A673 (cell line): ENCODE results near the gene TLE4. TPM values are rescaled to one million over a fixed set of nuclear protein-coding genes. Genes with fewer than 3 reads are reported as not detected.

Source experiments
- BruUV-seq: library from RNA; stranded (reverse); fragments of 400-500 nt; replicated peaks from 2 replicates; lab custom pipeline; 2021; lab: Mats Ljungman, UMichigan
- CTCF ChIA-PET: fragments of 300-600 bp; sonication (Branson Sonifier 250); formaldehyde crosslinking; loops from one replicate; lab custom pipeline; 2022; ENCODE audit warnings: antibody characterized with exemption; lab: Charles Lee
- POLR2A ChIA-PET: fragments of 300-600 bp; sonication (Branson Sonifier 250); formaldehyde crosslinking; loops from one replicate; lab custom pipeline; 2022; ENCODE audit warnings: antibody characterized with exemption; ENCODE audit not compliant: low non-redundant PET; lab: Charles Lee
- DNase-seq: peaks from one replicate; pipeline ENCODE4 v3.0.0-alpha.2; 2015; ENCODE audit warnings: low spot score
- H3K27ac ChIP-seq: fragments of 200-600 bp; sonication (generic); 2 replicates; pipeline ENCODE4 v1.5.1; 2016; ENCODE audit warnings: mixed run types, low read depth, mild to moderate bottlenecking, mixed read lengths, antibody characterized with exemption, low read length; ENCODE audit not compliant: poor library complexity, severe bottlenecking
- H3K27me3 ChIP-seq: fragments of 200-600 bp; sonication (generic); replicated peaks from 2 replicates; pipeline ENCODE4 v1.6.1; 2017; ENCODE audit warnings: mixed run types, low read depth, mild to moderate bottlenecking, mixed read lengths, antibody characterized with exemption, low read length; ENCODE audit not compliant: insufficient read depth, poor library complexity
- H3K36me3 ChIP-seq: fragments of 200-600 bp; sonication (generic); 2 replicates; pipeline ENCODE4 v1.6.1; 2016; ENCODE audit warnings: mixed run types, mild to moderate bottlenecking, mixed read lengths, antibody characterized with exemption, low read length; ENCODE audit not compliant: insufficient read depth, poor library complexity, severe bottlenecking
- H3K4me1 ChIP-seq: fragments of 200-600 bp; sonication (generic); 2 replicates; pipeline ENCODE4 v1.6.1; 2017; ENCODE audit warnings: mixed run types, mild to moderate bottlenecking, mixed read lengths, antibody characterized with exemption, low read length; ENCODE audit not compliant: insufficient read depth, poor library complexity, severe bottlenecking
- H3K4me3 ChIP-seq: fragments of 200-600 bp; sonication (generic); 2 replicates; pipeline ENCODE4 v1.5.1; 2016; ENCODE audit warnings: low read depth, mixed run types, mild to moderate bottlenecking, mixed read lengths, low read length; ENCODE audit not compliant: poor library complexity, severe bottlenecking
- H3K9me3 ChIP-seq: fragments of 200-600 bp; sonication (generic); 2 replicates; pipeline ENCODE4 v1.6.1; 2016; ENCODE audit warnings: mixed run types, low read depth, mild to moderate bottlenecking, mixed read lengths, antibody characterized with exemption, low read length; ENCODE audit not compliant: poor library complexity, severe bottlenecking
- CTCF ChIP-seq: fragments of 300-800, 200-600 bp; sonication (generic); conservative IDR thresholded peaks from 2 replicates; pipeline ENCODE4 v1.5.1; 2017; ENCODE audit warnings: low read depth, mild to moderate bottlenecking, antibody characterized with exemption, low read length, moderate library complexity, mixed read lengths
- EZH2 ChIP-seq: fragments of 200-600 bp; sonication (generic); IDR thresholded peaks from 2 replicates; pipeline ENCODE4 v1.6.1; 2017; ENCODE audit warnings: borderline replicate concordance, low read depth, mild to moderate bottlenecking, mixed read lengths, antibody characterized with exemption, low read length; ENCODE audit not compliant: poor library complexity, severe bottlenecking
- intact Hi-C: fragments of 100-400 bp; cut with micrococcal nuclease; formaldehyde crosslinking; loops from one replicate; pipeline ENCODE4 v1.10.0; 2022; ENCODE audit not compliant: unreplicated experiment
- total RNA-seq: library from RNA; stranded (reverse); gene quantifications from 2 replicates; pipeline ENCODE4 v1.2.3, GENCODE V29; 2021

The TLE4 gene
- total RNA-seq, 1 experiment from 2014 or later = 21.3 TPM

- Histone ChIP-seq H3K36me3 (no peaks in the 10 kb centered on the region), H3K4me3 (no peak overlapping the region), H3K27me3 (no peaks in the 10 kb centered on the region), H3K9me3 (no peaks in the 10 kb centered on the region), H3K4me1 (peaks cover 11% of the 10 kb centered on the region), H3K27ac (no peak overlapping the region)
- no TSS peak for BruUV-seq
- TF ChIP-seq EZH2 (no peak), CTCF (no peak)
- POLR2A ChIA-PET = no interaction called here
- intact Hi-C loops = no loop called here
- CTCF ChIA-PET = no interaction called here
- DNase-seq = no peak
Observed at GRCh38 chr9:79580055-79580454, 8.3 kb downstream of the TLE4 start.

GRCh38 chr9:79581388-79581787 is 9.6 kb downstream of the TLE4 start:
- no peak for DNase-seq
- H3K4me1 ChIP-seq = peaks cover 11% of the 10 kb centered on the region
- no peak for TF ChIP-seq EZH2
- TF ChIP-seq CTCF = no peak
- no peaks in the 10 kb centered on the region for H3K36me3 ChIP-seq
- H3K27ac ChIP-seq = no peak overlapping the region
- H3K9me3 ChIP-seq = no peaks in the 10 kb centered on the region
- H3K27me3 ChIP-seq = no peaks in the 10 kb centered on the region
- intact Hi-C loops = no loop called here
- ChIA-PET CTCF (interaction anchor here (0.6 kb wide), 1 partner anchor 50 kb away, joined by 3 read pairs; no protein-coding TSS in a partner anchor), POLR2A (interaction anchor here (0.7 kb wide), 1 partner anchor 43 kb away, joined by 3 read pairs; no protein-coding TSS in a partner anchor)
- H3K4me3 ChIP-seq = no peak overlapping the region
- no TSS peak for BruUV-seq

- intact Hi-C loops = no loop called here
- H3K27ac ChIP-seq = no peak overlapping the region
- peaks cover 11% of the 10 kb centered on the region for H3K4me1 ChIP-seq
- H3K4me3 ChIP-seq = no peak overlapping the region
- no peak for DNase-seq
- CTCF ChIA-PET = interaction anchor here (0.6 kb wide), 1 partner anchor 49 kb away, joined by 3 read pairs; no protein-coding TSS in a partner anchor
- H3K27me3 ChIP-seq = no peaks in the 10 kb centered on the region
- TF ChIP-seq EZH2 = no peak
- TF ChIP-seq CTCF = no peak
- H3K36me3 ChIP-seq = no peaks in the 10 kb centered on the region
- POLR2A ChIA-PET = interaction anchor here (0.7 kb wide), 1 partner anchor 43 kb away, joined by 3 read pairs; no protein-coding TSS in a partner anchor
- no TSS peak for BruUV-seq
- H3K9me3 ChIP-seq = no peaks in the 10 kb centered on the region
Observed at GRCh38 chr9:79581794-79582193, 10.0 kb downstream of the TLE4 start.
